GM12892 (cell line): ENCODE data around the gene DAB1.

Experiments
- DNase-seq: peaks from one replicate; pipeline ENCODE4 v3.0.0; 2011; ENCODE audit not compliant: insufficient read length
- FAIRE-seq: peaks from 2 replicates; lab custom pipeline; 2011; peaks lifted over from hg19 to GRCh38; lab: Jason Lieb, UNC
- POLR2A ChIP-seq: IDR thresholded peaks from 2 replicates; pipeline ENCODE4 v1.6.1; 2011; ENCODE audit warnings: low read depth, low read length, control low read depth
- POLR2AphosphoS5 ChIP-seq: IDR thresholded peaks from 2 replicates; pipeline ENCODE4 v1.6.1; 2011; ENCODE audit warnings: low read depth, low read length, control low read depth
- TAF1 ChIP-seq: IDR thresholded peaks from 2 replicates; pipeline ENCODE4 v1.6.1; 2011; ENCODE audit warnings: low read depth, mild to moderate bottlenecking, control low read depth, low read length, borderline replicate concordance

Gene DAB1

DNA sequence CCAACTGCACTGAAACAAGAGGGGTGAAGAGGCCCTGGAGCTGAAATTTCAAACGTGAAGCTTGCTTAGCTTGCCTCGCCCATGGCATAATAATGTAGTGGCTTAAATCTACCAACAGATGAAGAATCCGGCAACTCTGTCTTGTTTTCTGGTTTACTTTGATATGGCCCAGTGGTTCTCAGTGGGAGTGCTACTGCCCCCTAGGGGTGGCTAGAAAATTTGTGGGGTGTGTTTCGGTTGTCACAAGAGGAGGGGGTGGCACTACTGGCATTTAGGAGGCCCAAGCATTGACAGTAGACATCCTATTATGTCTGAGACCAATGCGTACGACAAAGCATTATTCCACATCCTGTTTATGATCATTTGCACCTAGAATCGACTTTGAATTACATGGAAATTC lies 406.1 kb downstream of the DAB1 start:
- TF ChIP-seq POLR2AphosphoS5 (no peak), TAF1 (no peak), POLR2A (no peak)
- no peak for FAIRE-seq
- DNase-seq, result no peak

GRCh38 chr1:57017200-57017599 lies 406.7 kb downstream of the DAB1 start:
- DNase-seq, result no peak
- TF ChIP-seq POLR2A (no peak), TAF1 (no peak), POLR2AphosphoS5 (no peak)
- no peak for FAIRE-seq

DNA sequence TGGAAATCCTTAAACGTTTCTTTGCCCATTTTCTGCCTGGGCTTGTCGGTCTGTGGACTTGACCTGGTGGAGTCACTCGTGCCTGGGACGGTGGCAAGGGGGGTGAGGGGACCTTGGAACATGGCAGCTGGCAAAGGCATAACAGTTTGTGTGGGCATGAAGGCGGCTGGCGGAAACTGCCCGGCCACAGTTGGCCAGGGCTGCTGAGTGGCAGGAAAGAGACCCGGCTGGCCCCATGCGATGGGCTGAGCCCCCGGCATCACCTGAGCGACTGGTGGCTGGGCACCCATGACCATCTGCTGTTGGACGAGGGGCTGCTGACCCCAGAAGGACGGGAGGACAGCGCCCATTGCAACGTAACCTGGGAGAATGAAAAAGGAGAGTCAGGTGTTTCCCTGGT lies 408.8 kb downstream of the DAB1 start:
- DNase-seq, result no peak
- no peak for FAIRE-seq
- no peak for TF ChIP-seq TAF1
- TF ChIP-seq POLR2AphosphoS5, result no peak
- TF ChIP-seq POLR2A, result no peak

DNA sequence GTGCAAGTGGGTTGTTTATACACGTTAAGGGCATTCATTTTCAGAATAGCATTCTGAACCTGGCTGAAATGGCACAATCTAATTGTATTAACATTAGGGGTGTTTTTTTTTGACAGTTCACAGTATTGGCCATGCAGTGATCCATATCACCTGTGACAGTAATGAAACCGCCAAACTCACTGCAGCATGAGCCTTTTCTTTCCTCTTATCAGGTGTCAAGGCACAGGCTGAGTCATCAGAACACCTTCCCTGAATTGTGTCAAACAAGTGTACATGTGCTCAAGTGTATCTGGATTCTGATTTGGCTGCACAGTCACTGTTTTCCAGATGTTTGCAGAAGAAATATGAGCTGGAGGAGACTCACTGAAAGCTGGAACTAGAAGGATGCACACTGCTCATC lies 410.3 kb downstream of the DAB1 start:
- no peak for FAIRE-seq
- DNase-seq, result no peak
- TF ChIP-seq TAF1 (no peak), POLR2A (no peak), POLR2AphosphoS5 (no peak)

GRCh38 chr1:57012315-57012714 lies 411.5 kb downstream of the DAB1 start:
- DNase-seq (no peak), FAIRE-seq (no peak)
- TF ChIP-seq POLR2AphosphoS5 (no peak), TAF1 (no peak), POLR2A (no peak)

- TF ChIP-seq POLR2AphosphoS5 (no peak), TAF1 (no peak), POLR2A (no peak)
- no peak for FAIRE-seq
- no peak for DNase-seq
Measured at GRCh38 chr1:57010511-57010910, 413.3 kb downstream of the DAB1 start.

DNA sequence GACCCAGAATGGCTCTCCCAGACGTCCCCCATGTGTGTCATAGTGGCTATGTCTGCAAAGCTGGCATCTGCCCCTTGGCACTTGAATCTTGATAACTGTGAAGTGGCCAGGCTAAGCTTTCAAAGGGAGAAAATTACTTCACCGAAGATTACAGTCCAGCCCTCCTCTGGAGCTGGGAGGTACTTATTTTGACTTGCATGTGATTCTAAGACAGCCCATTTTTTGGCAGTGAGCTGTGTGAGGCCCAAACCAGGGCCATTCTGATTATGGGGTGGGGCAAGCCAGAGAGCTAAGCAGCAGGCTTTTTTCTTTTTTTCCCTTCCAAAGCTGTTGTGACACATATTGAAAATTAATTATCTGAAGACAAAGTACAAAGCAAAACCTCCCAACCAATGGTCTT lies 415.9 kb downstream of the DAB1 start:
- no peak for TF ChIP-seq POLR2AphosphoS5
- no peak for TF ChIP-seq TAF1
- TF ChIP-seq POLR2A, result no peak
- FAIRE-seq (no peak), DNase-seq (no peak)

DNA sequence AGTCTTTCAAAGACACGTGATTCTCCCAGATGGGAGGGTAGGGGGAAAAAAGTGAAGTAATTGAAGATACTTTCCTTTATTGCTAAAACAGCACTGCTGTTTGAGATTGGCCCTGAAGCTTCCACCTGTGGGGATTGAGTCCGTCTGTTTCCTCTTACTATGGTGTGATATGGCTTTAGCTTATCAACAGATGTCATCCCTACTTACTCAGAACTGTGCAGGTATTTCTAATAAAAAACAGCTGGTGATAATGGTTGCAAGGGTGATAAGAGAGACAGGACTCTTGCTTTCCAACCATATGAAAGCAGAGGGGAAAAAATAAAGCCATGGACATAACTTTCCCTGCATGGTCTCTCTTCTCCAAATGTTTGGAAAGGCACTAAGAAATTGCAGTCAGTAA lies 416.4 kb downstream of the DAB1 start:
- no peak for FAIRE-seq
- TF ChIP-seq TAF1, result no peak
- no peak for TF ChIP-seq POLR2A
- TF ChIP-seq POLR2AphosphoS5, result no peak

GRCh38 chr1:57003398-57004139 lies 420.3 kb downstream of the DAB1 start:
- no peak for TF ChIP-seq POLR2A
- no peak for TF ChIP-seq TAF1
- TF ChIP-seq POLR2AphosphoS5, result no peak
- no peak for DNase-seq
- FAIRE-seq, result no peak

More for the DNA sequence above, 416.4 kb downstream of the DAB1 start:
- no peak for DNase-seq

- TF ChIP-seq POLR2A (no peak), POLR2AphosphoS5 (no peak), TAF1 (no peak)
- FAIRE-seq (no peak), DNase-seq (no peak)
Measured at GRCh38 chr1:56995414-56996100, 428.3 kb downstream of the DAB1 start.

DNA sequence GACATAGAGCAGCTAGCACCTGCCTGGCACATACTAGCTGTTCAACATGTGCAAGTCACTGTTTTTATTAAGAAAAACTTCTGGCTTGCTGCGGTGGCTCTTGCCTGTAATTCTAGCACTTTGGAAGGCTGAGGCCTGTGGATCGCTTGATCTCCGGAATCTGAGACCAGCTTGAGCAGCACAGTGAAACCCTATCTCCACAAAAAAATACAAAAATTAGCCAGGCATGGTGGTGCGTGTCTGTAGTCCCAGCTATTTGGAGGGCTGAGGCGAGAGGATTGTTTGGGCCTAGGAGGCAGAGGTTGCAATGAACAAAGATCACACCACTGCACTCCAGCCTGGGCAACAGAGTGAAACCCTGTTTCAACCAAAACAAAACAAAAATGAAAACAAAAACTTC lies 430.4 kb downstream of the DAB1 start:
- FAIRE-seq, result no peak
- no peak for DNase-seq
- TF ChIP-seq POLR2A (no peak), TAF1 (no peak), POLR2AphosphoS5 (no peak)
